ENCODE measurements around the gene HOXB9. TPM values are rescaled to one million over a fixed set of nuclear protein-coding genes. Genes with fewer than 3 reads are reported as not detected.

Gene HOXB9
- total and polyA plus RNA-seq, 2 experiments from 2014 or later, result 1.5 to 2.5 TPM

- WGBS (ENCODE audit: low lambda C conversion rate, missing lambda C conversion rate), result 37% methylated on average over 7 of the region's 7 CpGs
- TF ChIP-seq, protein P1, sequence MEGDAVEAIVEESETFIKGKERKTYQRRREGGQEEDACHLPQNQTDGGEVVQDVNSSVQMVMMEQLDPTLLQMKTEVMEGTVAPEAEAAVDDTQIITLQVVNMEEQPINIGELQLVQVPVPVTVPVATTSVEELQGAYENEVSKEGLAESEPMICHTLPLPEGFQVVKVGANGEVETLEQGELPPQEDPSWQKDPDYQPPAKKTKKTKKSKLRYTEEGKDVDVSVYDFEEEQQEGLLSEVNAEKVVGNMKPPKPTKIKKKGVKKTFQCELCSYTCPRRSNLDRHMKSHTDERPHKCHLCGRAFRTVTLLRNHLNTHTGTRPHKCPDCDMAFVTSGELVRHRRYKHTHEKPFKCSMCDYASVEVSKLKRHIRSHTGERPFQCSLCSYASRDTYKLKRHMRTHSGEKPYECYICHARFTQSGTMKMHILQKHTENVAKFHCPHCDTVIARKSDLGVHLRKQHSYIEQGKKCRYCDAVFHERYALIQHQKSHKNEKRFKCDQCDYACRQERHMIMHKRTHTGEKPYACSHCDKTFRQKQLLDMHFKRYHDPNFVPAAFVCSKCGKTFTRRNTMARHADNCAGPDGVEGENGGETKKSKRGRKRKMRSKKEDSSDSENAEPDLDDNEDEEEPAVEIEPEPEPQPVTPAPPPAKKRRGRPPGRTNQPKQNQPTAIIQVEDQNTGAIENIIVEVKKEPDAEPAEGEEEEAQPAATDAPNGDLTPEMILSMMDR (IDR thresholded peaks at IDR 0.05; ENCODE audit: poor library complexity), result no peak
- TF ChIP-seq EZH2 (IDR thresholded peaks at IDR 0.05; ENCODE audit: borderline replicate concordance), result no peak
- no peak for TF ChIP-seq EZH2phosphoT487 (IDR thresholded peaks at IDR 0.05; ENCODE audit: low read depth, severe bottlenecking, unreplicated experiment)
These were observed 5.8 kb upstream of the HOXB9 start for GRCh38 chr17:48631693-48632578.

DNA sequence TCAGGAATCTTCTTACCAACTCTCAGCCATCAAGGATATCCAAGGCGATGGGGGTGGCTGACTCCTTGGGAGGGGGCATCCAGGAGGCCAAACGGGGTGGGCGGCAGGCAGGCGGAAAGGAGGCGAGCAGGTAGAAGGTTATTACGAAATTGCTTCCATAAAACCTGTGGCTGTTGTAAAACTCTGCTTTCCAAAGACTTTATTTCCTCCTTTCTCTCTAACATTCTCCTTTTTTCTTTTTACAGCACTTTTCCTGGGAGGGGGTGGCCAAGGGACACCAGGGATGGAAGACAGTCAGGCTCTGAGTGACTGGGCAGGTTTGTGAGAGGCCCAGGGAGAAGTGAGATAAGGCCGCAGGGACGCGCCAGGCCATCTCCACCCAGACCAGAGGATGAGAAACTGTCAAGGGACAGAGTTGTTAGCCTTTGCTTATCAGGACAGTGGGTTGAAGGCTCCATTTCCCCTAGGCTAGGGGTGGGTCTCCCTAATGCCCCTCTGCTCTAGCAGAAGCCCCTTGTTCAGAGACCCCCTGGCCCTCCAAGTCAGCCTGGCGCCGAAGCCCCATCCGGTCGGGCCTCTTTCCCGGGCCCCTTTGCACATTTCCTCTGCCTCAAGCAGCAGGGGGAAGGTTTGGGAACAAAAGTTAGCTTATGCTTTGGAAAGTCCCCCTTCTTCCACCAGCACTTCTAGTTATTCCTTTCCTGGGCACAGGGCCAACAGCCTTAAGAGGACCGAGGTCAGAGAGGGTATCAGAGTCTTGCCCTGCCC, 5.0 kb upstream of the HOXB9 start:
- H3K4me1 ChIP-seq (ENCODE audit: insufficient read depth), result peaks cover 6% of the 10 kb centered on the region

More at GRCh38 chr17:48631693-48632578, 5.8 kb upstream of the HOXB9 start:
- Histone ChIP-seq H3K4me2 (no peak overlapping the region), H3K27ac (no peak overlapping the region), H3K79me2 (no peaks in the 10 kb centered on the region), H3K9me3 (ENCODE audit: low read depth) (no peaks in the 10 kb centered on the region), H2AFZ (no peak overlapping the region), H4K20me1 (ENCODE audit: insufficient read depth, poor library complexity, severe bottlenecking) (no peaks in the 10 kb centered on the region), H3K36me3 (replicated peaks; ENCODE audit: insufficient read depth, low read depth) (no peaks in the 10 kb centered on the region), H3K9me2 (replicated peaks; ENCODE audit: insufficient read depth) (no peaks in the 10 kb centered on the region), H3K4me1 (ENCODE audit: insufficient read depth) (no peaks in the 10 kb centered on the region), H3K4me3 (no peak overlapping the region), H3K27me3 (peaks cover 98% of the 10 kb centered on the region)
- DNase-seq (ENCODE audit: low spot score), result no peak

DNA sequence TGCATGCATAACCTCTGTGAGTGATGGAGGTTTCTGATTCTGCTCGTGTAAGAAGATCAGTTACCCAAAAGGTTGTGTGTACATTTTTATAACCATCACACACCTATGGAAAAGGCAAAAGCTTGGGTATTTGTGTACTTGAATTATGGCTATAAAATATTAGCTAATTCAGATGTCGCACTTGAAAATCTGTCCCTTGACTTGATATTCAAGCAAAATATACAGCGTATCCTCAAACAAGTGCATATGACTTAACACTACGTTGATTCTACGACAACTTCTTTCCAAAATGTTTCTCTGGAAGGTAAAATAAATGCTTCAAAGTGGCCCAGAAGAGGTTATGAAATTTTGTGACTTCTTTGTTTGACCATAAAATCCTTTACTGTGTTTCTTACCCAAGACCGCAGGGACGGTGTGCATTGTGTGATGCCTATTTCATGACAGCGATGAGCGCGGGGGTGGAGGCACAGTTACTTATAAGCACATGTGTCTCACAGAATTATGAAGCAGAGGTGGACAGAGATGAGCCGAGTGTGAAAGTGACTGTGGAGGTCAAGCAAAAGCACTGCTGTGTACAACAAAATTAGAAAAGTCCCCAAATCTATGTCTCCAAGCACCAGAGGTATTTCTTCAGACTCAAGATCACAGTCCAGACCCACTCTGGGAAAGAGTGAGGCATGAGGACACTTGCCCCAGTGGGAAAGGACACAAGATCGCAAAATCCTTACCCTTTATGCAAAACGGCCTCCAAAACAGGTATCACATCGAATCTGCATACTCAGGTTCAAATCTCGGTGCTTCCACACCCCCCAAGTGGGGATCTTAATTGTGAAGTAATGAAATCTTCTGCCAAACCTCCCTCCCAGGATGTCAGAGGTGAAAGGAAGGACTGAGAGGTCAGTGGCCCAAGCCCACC, 4.1 kb upstream of the HOXB9 start:
- no peaks in the 10 kb centered on the region for H3K9me2 ChIP-seq (replicated peaks; ENCODE audit: insufficient read depth)
- WGBS (ENCODE audit: low lambda C conversion rate, missing lambda C conversion rate), result 47% methylated on average over 15 of the region's 15 CpGs
- H4K20me1 ChIP-seq (ENCODE audit: insufficient read depth, poor library complexity, severe bottlenecking), result no peaks in the 10 kb centered on the region
- no peak overlapping the region for H3K4me2 ChIP-seq
- no peaks in the 10 kb centered on the region for H3K79me2 ChIP-seq
- no peak overlapping the region for H3K4me3 ChIP-seq
- no peak overlapping the region for H2AFZ ChIP-seq
- peak; percentile 6 for TF ChIP-seq EZH2 (IDR thresholded peaks at IDR 0.05; ENCODE audit: borderline replicate concordance)
- no peak for TF ChIP-seq EZH2phosphoT487 (IDR thresholded peaks at IDR 0.05; ENCODE audit: low read depth, severe bottlenecking, unreplicated experiment)
- DNase-seq (ENCODE audit: low spot score), result no peak
- H3K27me3 ChIP-seq, result peaks cover 98% of the 10 kb centered on the region
- no peaks in the 10 kb centered on the region for H3K9me3 ChIP-seq (ENCODE audit: low read depth)
- H3K36me3 ChIP-seq (replicated peaks; ENCODE audit: insufficient read depth, low read depth), result no peaks in the 10 kb centered on the region
- H3K4me1 ChIP-seq (ENCODE audit: insufficient read depth), result peaks cover 15% of the 10 kb centered on the region
- no peak overlapping the region for H3K27ac ChIP-seq

More for the DNA sequence above, 5.0 kb upstream of the HOXB9 start:
- 24% methylated on average over 15 of the region's 15 CpGs for WGBS (ENCODE audit: low lambda C conversion rate, missing lambda C conversion rate)
- Histone ChIP-seq H3K79me2 (no peaks in the 10 kb centered on the region), H4K20me1 (ENCODE audit: insufficient read depth, poor library complexity, severe bottlenecking) (no peaks in the 10 kb centered on the region), H3K36me3 (replicated peaks; ENCODE audit: insufficient read depth, low read depth) (no peaks in the 10 kb centered on the region), H3K4me2 (no peak overlapping the region), H3K27me3 (peaks cover 99% of the 10 kb centered on the region), H3K27ac (no peak overlapping the region), H2AFZ (no peak overlapping the region), H3K9me3 (ENCODE audit: low read depth) (no peaks in the 10 kb centered on the region), H3K4me3 (no peak overlapping the region), H3K9me2 (replicated peaks; ENCODE audit: insufficient read depth) (no peaks in the 10 kb centered on the region)
- no peak for DNase-seq (ENCODE audit: low spot score)
- no peak for TF ChIP-seq EZH2phosphoT487 (IDR thresholded peaks at IDR 0.05; ENCODE audit: low read depth, severe bottlenecking, unreplicated experiment)
- TF ChIP-seq, protein P1 (IDR thresholded peaks at IDR 0.05; ENCODE audit: poor library complexity), result no peak
- TF ChIP-seq EZH2 (IDR thresholded peaks at IDR 0.05; ENCODE audit: borderline replicate concordance), result no peak

Measured in hepatocyte (in vitro differentiated cells).